Esophagus squamous epithelium (tissue), 4 donors: ENCODE results near the gene NLGN2.

Experiments used
- POLR2A ChIP-seq, 4 donors: fragments of 450-650 bp; IDR thresholded peaks; one replicate each; pipeline ENCODE4 v1.6.1; 2017; ENCODE audit warnings: antibody characterized with exemption in 4 of 4, mild to moderate bottlenecking in 4 of 4, moderate library complexity in 3 of 4
- TF ChIP-seq, protein P1 (sequence below), 6 experiments: fragments of 450-650 bp in 4 of 6; fragments of 200-600 bp in 2 of 6; sonication (generic) in 2 of 6; IDR thresholded peaks; one replicate each; pipeline ENCODE4 v1.5.1; 2016 to 2019; ENCODE audit warnings: antibody characterized with exemption in 6 of 6, mild to moderate bottlenecking in 4 of 6, moderate library complexity in 4 of 6

DNA sequence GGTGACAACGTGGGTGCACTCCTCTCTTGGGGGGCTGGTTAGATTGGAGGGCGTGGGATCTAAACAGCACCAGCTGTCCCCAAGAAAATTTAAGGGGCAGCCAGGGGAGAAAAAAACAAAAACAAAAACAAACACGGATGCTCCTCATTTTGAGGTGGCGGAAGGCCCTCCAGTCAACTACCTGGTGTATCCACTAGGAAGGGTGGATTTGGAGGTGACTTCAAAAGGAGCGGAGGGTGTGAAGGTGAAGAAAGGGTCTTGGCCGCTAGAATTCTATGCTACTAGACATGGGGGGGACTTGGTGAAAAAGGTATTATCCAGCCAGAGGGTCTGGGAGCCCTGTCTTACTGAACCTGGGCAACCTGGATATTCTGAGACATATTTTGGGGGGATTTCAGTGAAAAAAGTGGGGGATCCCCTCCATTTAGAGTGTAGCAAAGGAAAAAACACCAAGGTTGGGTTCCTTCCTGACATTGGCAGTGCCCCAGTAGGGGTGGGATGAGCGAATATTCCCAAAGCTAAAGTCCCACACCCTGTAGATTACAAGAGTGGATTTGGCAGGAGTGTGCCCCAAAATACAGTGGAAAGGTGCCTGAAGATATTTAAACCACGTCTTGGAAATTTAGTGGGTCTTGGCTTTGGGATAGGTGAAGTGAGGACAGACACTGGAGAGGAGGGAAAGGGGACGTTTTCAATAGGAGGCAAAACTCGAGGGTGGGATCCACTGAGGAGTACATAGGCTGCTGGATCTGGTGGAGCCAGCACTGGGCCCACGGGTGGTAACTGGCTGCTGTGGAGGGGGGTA lies 31.2 kb downstream of the NLGN2 start:
- no peak for TF ChIP-seq POLR2A (IDR thresholded peaks at IDR 0.05)
- TF ChIP-seq, protein P1, sequence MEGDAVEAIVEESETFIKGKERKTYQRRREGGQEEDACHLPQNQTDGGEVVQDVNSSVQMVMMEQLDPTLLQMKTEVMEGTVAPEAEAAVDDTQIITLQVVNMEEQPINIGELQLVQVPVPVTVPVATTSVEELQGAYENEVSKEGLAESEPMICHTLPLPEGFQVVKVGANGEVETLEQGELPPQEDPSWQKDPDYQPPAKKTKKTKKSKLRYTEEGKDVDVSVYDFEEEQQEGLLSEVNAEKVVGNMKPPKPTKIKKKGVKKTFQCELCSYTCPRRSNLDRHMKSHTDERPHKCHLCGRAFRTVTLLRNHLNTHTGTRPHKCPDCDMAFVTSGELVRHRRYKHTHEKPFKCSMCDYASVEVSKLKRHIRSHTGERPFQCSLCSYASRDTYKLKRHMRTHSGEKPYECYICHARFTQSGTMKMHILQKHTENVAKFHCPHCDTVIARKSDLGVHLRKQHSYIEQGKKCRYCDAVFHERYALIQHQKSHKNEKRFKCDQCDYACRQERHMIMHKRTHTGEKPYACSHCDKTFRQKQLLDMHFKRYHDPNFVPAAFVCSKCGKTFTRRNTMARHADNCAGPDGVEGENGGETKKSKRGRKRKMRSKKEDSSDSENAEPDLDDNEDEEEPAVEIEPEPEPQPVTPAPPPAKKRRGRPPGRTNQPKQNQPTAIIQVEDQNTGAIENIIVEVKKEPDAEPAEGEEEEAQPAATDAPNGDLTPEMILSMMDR (IDR thresholded peaks at IDR 0.05) = no peak
